K562 (cell line): ENCODE measurements around the gene DPP9. TPM values are rescaled to one million over a fixed set of nuclear protein-coding genes. Genes with fewer than 3 reads are reported as not detected.

ENCODE experiments used
- ATAC-seq: fragments of 200-7000 bp; cut with Tn5 transposase; 3 replicates; pipeline ENCODE4 v1.9.1; 2020; ENCODE audit warnings: moderate library complexity
- BruUV-seq: library from RNA; stranded (reverse); fragments of 400-500 nt; replicated peaks from 2 replicates; lab custom pipeline; 2021; lab: Mats Ljungman, UMichigan
- CTCF ChIA-PET: fragments of 300-600 bp; formaldehyde crosslinking; extraction: SDS; loops from one replicate; lab custom pipeline; 2021; ENCODE audit warnings: low intra/inter-chr PET ratio; lab: Yijun Ruan, JAX
- POLR2A ChIA-PET: fragments of 300-600, 350-650 bp; sonication (Branson Sonifier 250); formaldehyde crosslinking; extraction: SDS; loops from one replicate; lab custom pipeline; 2021; ENCODE audit warnings: antibody characterized with exemption, inconsistent platforms; lab: Yijun Ruan, JAX
- DNase-seq, 4 experiments: peaks; one replicate each; pipeline versions ENCODE4 v3.0.0 to v3.0.0-alpha.2; 2011 to 2018; ENCODE audit warnings: low spot score in 3 of 4, mixed read lengths in 3 of 4; ENCODE audit errors: extremely low read depth in 1 of 4
- FAIRE-seq: peaks from 2 replicates; lab custom pipeline; 2011; peaks lifted over from hg19 to GRCh38; lab: Jason Lieb, UNC
- H2AFZ ChIP-seq: 2 replicates; pipeline ENCODE4 v1.6.0; 2011; ENCODE audit warnings: low read depth, low read length, control low read depth, inconsistent platforms
- H3K27ac ChIP-seq: fragments of 200-600 bp; 3 replicates; pipeline ENCODE4 v1.8.0; 2011; ENCODE audit warnings: low read depth, mild to moderate bottlenecking, control low read depth, inconsistent platforms, low read length, moderate library complexity, mixed read lengths; ENCODE audit errors: extremely low read depth
- H3K27me3 ChIP-seq, 2 experiments: fragments of 300-600 bp in 1 of 2; 2 replicates in 1 of 2; 3 replicates in 1 of 2; pipeline versions ENCODE4 v1.6.0 to v1.8.0; 2011; ENCODE audit warnings: inconsistent platforms in 2 of 2, low read length in 2 of 2, mild to moderate bottlenecking in 1 of 2, mixed read lengths in 1 of 2, moderate library complexity in 1 of 2; ENCODE audit not compliant: control insufficient read depth in 2 of 2, insufficient read depth in 2 of 2
- H3K36me3 ChIP-seq: fragments of 300-600 bp; 3 replicates; pipeline ENCODE4 v1.8.0; 2011; ENCODE audit warnings: mild to moderate bottlenecking, low read length, inconsistent platforms; ENCODE audit not compliant: control insufficient read depth, insufficient read depth
- H3K4me1 ChIP-seq, 2 experiments: fragments of 200-600 bp in 1 of 2; replicated peaks in 1 of 2; 2 replicates in 1 of 2; 3 replicates in 1 of 2; pipeline versions ENCODE4 v1.5.1 to v1.8.0; 2011; ENCODE audit warnings: inconsistent platforms in 2 of 2, low read length in 2 of 2, mild to moderate bottlenecking in 1 of 2, mixed read lengths in 1 of 2, moderate library complexity in 1 of 2; ENCODE audit not compliant: control insufficient read depth in 2 of 2, insufficient read depth in 2 of 2
- H3K4me2 ChIP-seq: 2 replicates; pipeline ENCODE4 v1.6.1; 2011; ENCODE audit warnings: low read length, control low read depth, inconsistent platforms, mixed read lengths; ENCODE audit not compliant: insufficient read depth
- H3K4me3 ChIP-seq: fragments of 200-600 bp; sonication (generic), shearing (Covaris generic); 2 replicates; pipeline ENCODE4 v1.5.1; 2016; ENCODE audit warnings: control low read depth, inconsistent platforms
- H3K79me2 ChIP-seq: fragments of 200-600 bp; 3 replicates; pipeline ENCODE4 v1.8.0; 2011; ENCODE audit warnings: low read length, inconsistent platforms; ENCODE audit not compliant: control insufficient read depth, insufficient read depth
- H3K9ac ChIP-seq, 2 experiments: 2 replicates each; pipeline versions ENCODE4 v1.6.0 to v1.6.1; 2011; ENCODE audit warnings: low read depth in 2 of 2, low read length in 2 of 2, control low read depth in 1 of 2, inconsistent platforms in 1 of 2, mild to moderate bottlenecking in 1 of 2, mixed read lengths in 1 of 2; ENCODE audit not compliant: insufficient read depth in 1 of 2
- H3K9me1 ChIP-seq: one replicate; pipeline ENCODE4 v1.6.0; 2011; ENCODE audit warnings: inconsistent platforms, mild to moderate bottlenecking, low read length, moderate library complexity; ENCODE audit not compliant: control insufficient read depth, insufficient read depth
- H3K9me3 ChIP-seq: replicated peaks from 2 replicates; pipeline ENCODE4 v1.5.1; 2011; ENCODE audit warnings: low read depth, low read length, inconsistent platforms; ENCODE audit not compliant: control insufficient read depth, insufficient read depth
- H4K20me1 ChIP-seq: replicated peaks from 2 replicates; pipeline ENCODE4 v1.6.1; 2011; ENCODE audit warnings: low read length, inconsistent platforms, mixed read lengths; ENCODE audit not compliant: control insufficient read depth, insufficient read depth
- CTCF ChIP-seq, 3 experiments: IDR thresholded peaks in 2 of 3; conservative IDR thresholded peaks in 1 of 3; 2 replicates each; pipeline ENCODE4 v1.5.1; 2011 to 2012; ENCODE audit warnings: low read length in 3 of 3, mild to moderate bottlenecking in 3 of 3, control low read depth in 2 of 3, improper control_type of control experiment in 1 of 3, inconsistent platforms in 1 of 3, low read depth in 1 of 3, mixed read lengths in 1 of 3, moderate library complexity in 1 of 3; ENCODE audit not compliant: insufficient read depth in 2 of 3
- SPI1 ChIP-seq: IDR thresholded peaks from 2 replicates; pipeline ENCODE4 v1.6.1; 2011; ENCODE audit warnings: low read depth, low read length, control low read depth, borderline replicate concordance
- XRCC4 ChIP-seq: IDR thresholded peaks from one replicate; pipeline ENCODE4 v1.6.1; 2011; ENCODE audit not compliant: insufficient read depth, insufficient read length; ENCODE audit errors: extremely low read depth
- whole genome bisulfite sequencing: fragments of 100-300 bp; shearing (Covaris generic); methylation state at CpG from one replicate; pipeline ENCODE4 v1.1.6; 2016; ENCODE audit warnings: low coverage, mixed read lengths; ENCODE audit not compliant: insufficient coverage; ENCODE audit errors: missing lambda C conversion rate; 5-methylcytosine and 5-hydroxymethylcytosine counted together
- in situ Hi-C: fragments of 300-500 bp; cut with MboI; formaldehyde crosslinking; loops from 4 replicates; pipeline ENCODE4 v1.15.0; 2018; ENCODE audit warnings: inconsistent platforms, mixed read lengths
- intact Hi-C: fragments of 100-400 bp; cut with micrococcal nuclease; formaldehyde crosslinking; loops from 2 replicates; pipeline ENCODE4 v1.14.2; 2022
- polyA plus RNA-seq, 8 experiments: library from polyadenylated mRNA; depleted of rRNA in 4 of 8; stranded (reverse) in 5 of 8; unstranded in 3 of 8; fragments of >200 nt; fragmentation: Nextera tagmentation in 2 of 8; fragmentation: Illumina TruSeq in 1 of 8; extraction: Ambion mirVana in 2 of 8; extraction: Trizol in 1 of 8; gene quantifications; 2 replicates each; pipeline versions ENCODE4 v1.2.1 to v1.2.3, GENCODE V29; 2011 to 2014; ENCODE audit warnings: inconsistent platforms in 1 of 8, missing spikeins in 1 of 8
- total RNA-seq, 7 experiments: library from RNA; depleted of rRNA in 6 of 7; stranded (reverse); fragments of >200 nt in 6 of 7; fragmentation: Illumina TruSeq in 2 of 7; extraction: Trizol in 2 of 7; gene quantifications; 2 replicates each; pipeline versions ENCODE4 v1.2.1 to v1.2.3, GENCODE V29; 2011 to 2021; ENCODE audit warnings: low replicate concordance in 1 of 7

Gene DPP9
- total and polyA plus RNA-seq, 9 of the 15 experiments (the other 6 are each of a cell fraction or from before 2014, with no cell fraction given): 0.90 to 66.7 (median 24.5) TPM

DNA sequence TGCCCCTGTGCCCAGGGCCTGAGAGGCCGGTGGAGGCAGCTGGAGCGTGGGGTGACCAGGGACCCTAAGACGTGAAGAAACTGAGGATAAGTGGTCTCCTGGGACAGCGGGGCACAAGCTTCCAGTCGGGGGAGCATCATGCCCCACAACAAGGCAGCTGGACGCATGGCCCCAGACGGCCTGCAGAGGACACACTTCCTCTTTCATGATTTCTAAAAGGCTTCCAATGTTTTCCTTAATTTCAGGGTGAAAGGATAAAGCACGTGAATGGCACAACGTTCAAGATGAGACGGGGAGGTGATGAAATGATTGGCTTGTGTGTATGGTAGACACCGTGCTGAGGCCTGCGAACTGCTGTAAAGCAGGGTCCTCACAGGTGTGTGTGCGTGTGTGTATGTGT, 33.3 kb downstream of the DPP9 start:
- intact Hi-C loops (no loop called here), in situ Hi-C loops (no loop called here)
- peaks cover 2% of the 10 kb centered on the region for H3K9me1 ChIP-seq
- H3K4me1 ChIP-seq: peaks cover 0 to 36% of the 10 kb centered on the region in 2 experiments; a peak in 2 of 5 replicates
- H3K9ac ChIP-seq: no peak overlapping the region; a peak in 1 of 4 replicates
- H2AFZ ChIP-seq: no peak overlapping the region
- DNase-seq (no peak), FAIRE-seq (no peak), ATAC-seq (no peak)
- no peaks in the 10 kb centered on the region for H4K20me1 ChIP-seq
- WGBS: 78% methylated on average over 11 of the region's 13 CpGs
- H3K79me2 ChIP-seq: no peaks in the 10 kb centered on the region
- H3K4me2 ChIP-seq: no peak overlapping the region
- no TSS peak for BruUV-seq
- H3K4me3 ChIP-seq: no peak overlapping the region
- peak; percentile 55; the same call in 1 of the 2 replicates for TF ChIP-seq SPI1
- no peak for TF ChIP-seq XRCC4
- peak in 2 of 3 experiments; percentile 18 to 37; a peak in 1 of 6 replicates for TF ChIP-seq CTCF (IDR thresholded peaks at IDR 0.05 in 2 of 3, conservative IDR thresholded peaks at IDR 0.05 in 1 of 3; ENCODE audit: insufficient read depth in 2 of 3, low read depth in 1 of 3, low read length in 3 of 3)
- no peaks in the 10 kb centered on the region for H3K9me3 ChIP-seq
- H3K27me3 ChIP-seq: no peaks in the 10 kb centered on the region
- ChIA-PET CTCF (interaction anchor here (1.1 kb wide), 1 partner anchor 114 kb away, joined by 4 read pairs; no protein-coding TSS in a partner anchor), POLR2A (no interaction called here)
- peaks cover 86% of the 10 kb centered on the region; the same call in 2 of the 3 replicates for H3K36me3 ChIP-seq
- no peak overlapping the region; the same call in 2 of the 3 replicates for H3K27ac ChIP-seq
